Endothelial cell of umbilical vein (primary cell): Measurements from ENCODE around the gene OPCML. TPM values are rescaled to one million over a fixed set of nuclear protein-coding genes. Genes with fewer than 3 reads are reported as not detected.

Experiments used
- BruUV-seq: library from RNA; stranded (reverse); fragments of 400-500 nt; replicated peaks from 2 replicates; lab custom pipeline; 2021; lab: Mats Ljungman, UMichigan
- CTCF ChIA-PET: fragments of 300-600, 350-600 bp; sonication (Branson Sonifier 250); formaldehyde crosslinking; loops from one replicate; lab custom pipeline; 2021; ENCODE audit warnings: antibody characterized with exemption, inconsistent platforms; lab: Charles Lee
- POLR2A ChIA-PET: fragments of 300-600, 350-600 bp; sonication (Branson Sonifier 250); formaldehyde crosslinking; loops from one replicate; lab custom pipeline; 2021; ENCODE audit warnings: antibody characterized with exemption, inconsistent platforms; lab: Charles Lee
- DNase-seq: peaks from one replicate; pipeline ENCODE4 v3.0.0-alpha.2; 2011; ENCODE audit warnings: low read depth, low spot score
- FAIRE-seq: peaks from 2 replicates; lab custom pipeline; 2011; peaks lifted over from hg19 to GRCh38; lab: Jason Lieb, UNC
- H2AFZ ChIP-seq: 2 replicates; pipeline ENCODE4 v1.6.0; 2012; ENCODE audit warnings: low read depth, low read length, control low read depth, inconsistent platforms
- H3K27ac ChIP-seq: 2 replicates; pipeline ENCODE4 v1.5.1; 2011; ENCODE audit warnings: low read depth, mild to moderate bottlenecking, control low read depth, low read length, moderate library complexity; ENCODE audit not compliant: insufficient read depth
- H3K27me3 ChIP-seq, 2 experiments: 2 replicates each; pipeline versions ENCODE4 v1.6.0 to v1.6.1; 2011; ENCODE audit warnings: low read length in 2 of 2, mixed read lengths in 1 of 2; ENCODE audit not compliant: control insufficient read depth in 2 of 2, insufficient read depth in 2 of 2
- H3K36me3 ChIP-seq, 2 experiments: 2 replicates in 1 of 2; 3 replicates in 1 of 2; pipeline ENCODE4 v1.5.1; 2011; ENCODE audit warnings: low read length in 2 of 2, mild to moderate bottlenecking in 1 of 2, moderate library complexity in 1 of 2; ENCODE audit not compliant: control insufficient read depth in 2 of 2, insufficient read depth in 2 of 2; ENCODE audit errors: extremely low read depth in 1 of 2
- H3K4me1 ChIP-seq: 3 replicates; pipeline ENCODE4 v1.5.1; 2011; ENCODE audit warnings: mild to moderate bottlenecking, low read length; ENCODE audit not compliant: control insufficient read depth, insufficient read depth; ENCODE audit errors: extremely low read depth
- H3K4me2 ChIP-seq: 2 replicates; pipeline ENCODE4 v1.6.1; 2011; ENCODE audit warnings: low read length, control low read depth, mixed read lengths; ENCODE audit not compliant: insufficient read depth
- H3K4me3 ChIP-seq, 3 experiments: fragments of 200-600 bp in 1 of 3; sonication (generic), shearing (Covaris generic) in 1 of 3; replicated peaks in 1 of 3; 2 replicates each; pipeline ENCODE4 v1.5.1; 2011 to 2016; ENCODE audit warnings: control low read depth in 3 of 3, low read length in 3 of 3, mild to moderate bottlenecking in 2 of 3, inconsistent platforms in 1 of 3, low read depth in 1 of 3, moderate library complexity in 1 of 3; ENCODE audit not compliant: insufficient read depth in 1 of 3
- H3K79me2 ChIP-seq: 2 replicates; pipeline ENCODE4 v1.6.0; 2012; ENCODE audit warnings: low read length, inconsistent platforms; ENCODE audit not compliant: control insufficient read depth, insufficient read depth
- H3K9ac ChIP-seq: replicated peaks from 2 replicates; pipeline ENCODE3; 2011; ENCODE audit warnings: low read length, control low read depth; ENCODE audit not compliant: insufficient read depth; ENCODE audit errors: extremely low read depth
- H3K9me1 ChIP-seq: replicated peaks from 3 replicates; pipeline ENCODE4 v1.6.0; 2011; ENCODE audit warnings: mild to moderate bottlenecking, low read length; ENCODE audit not compliant: control insufficient read depth, insufficient read depth; ENCODE audit errors: extremely low read depth
- H3K9me3 ChIP-seq: replicated peaks from 2 replicates; pipeline ENCODE4 v1.5.1; 2012; ENCODE audit warnings: low read length, inconsistent platforms; ENCODE audit not compliant: control insufficient read depth, insufficient read depth
- H4K20me1 ChIP-seq: replicated peaks from 2 replicates; pipeline ENCODE3; 2011; ENCODE audit warnings: mild to moderate bottlenecking, low read length; ENCODE audit not compliant: control insufficient read depth, insufficient read depth; ENCODE audit errors: extremely low read depth
- CTCF ChIP-seq, 2 donors: IDR thresholded peaks; 1 replicate in 1 of 2; 2 replicates in 1 of 2; pipeline ENCODE4 v1.5.1; 2011; ENCODE audit warnings: low read length in 2 of 2, mild to moderate bottlenecking in 2 of 2, moderate library complexity in 2 of 2, control low read depth in 1 of 2, inconsistent platforms in 1 of 2, low read depth in 1 of 2; ENCODE audit not compliant: insufficient read depth in 1 of 2; ENCODE audit errors: extremely low read depth in 1 of 2
- EZH2 ChIP-seq: IDR thresholded peaks from 2 replicates; pipeline ENCODE4 v1.6.1; 2012; ENCODE audit warnings: borderline replicate concordance, low read depth, mild to moderate bottlenecking, moderate library complexity, low read length, inconsistent platforms; ENCODE audit not compliant: severe bottlenecking
- FOS ChIP-seq: IDR thresholded peaks from 2 replicates; pipeline ENCODE4 v1.6.1; 2011; ENCODE audit warnings: mild to moderate bottlenecking, low read length, moderate library complexity, borderline replicate concordance; ENCODE audit not compliant: insufficient read depth
- GATA2 ChIP-seq: IDR thresholded peaks from 2 replicates; pipeline ENCODE4 v1.7.0; 2011; ENCODE audit warnings: low read depth, mild to moderate bottlenecking, moderate library complexity, mixed read lengths, low read length; ENCODE audit not compliant: insufficient read length, insufficient read depth
- JUN ChIP-seq: IDR thresholded peaks from 2 replicates; pipeline ENCODE4 v1.6.1; 2011; ENCODE audit warnings: borderline replicate concordance, low read depth; ENCODE audit not compliant: insufficient read length, insufficient read depth
- MAX ChIP-seq: IDR thresholded peaks from 2 replicates; pipeline ENCODE4 v1.6.1; 2011; ENCODE audit not compliant: insufficient read depth, insufficient read length
- MYC ChIP-seq: IDR thresholded peaks from one replicate; pipeline ENCODE4 v1.6.1; 2011; ENCODE audit warnings: mild to moderate bottlenecking, low read depth, low read length
- POLR2A ChIP-seq: IDR thresholded peaks from 2 replicates; pipeline ENCODE4 v1.6.1; 2012; ENCODE audit warnings: low read depth, mild to moderate bottlenecking, control low read depth, low read length
- POLR2AphosphoS5 ChIP-seq: IDR thresholded peaks from 2 replicates; pipeline ENCODE4 v1.6.1; 2012; ENCODE audit warnings: low read depth, mild to moderate bottlenecking, control low read depth, low read length, moderate library complexity; ENCODE audit not compliant: insufficient read depth
- dilution Hi-C: fragments of 300-500 bp; cut with MboI; formaldehyde crosslinking; loops from one replicate; pipeline ENCODE4 v1.15.0; 2019; ENCODE audit warnings: low sequenced_read_pairs; ENCODE audit not compliant: extremely low pct_ligation_motif_present
- intact Hi-C: fragments of 100-400 bp; cut with micrococcal nuclease; formaldehyde crosslinking; loops from one replicate; pipeline ENCODE4 v1.10.0; 2022
- polyA plus RNA-seq, 4 experiments: library from polyadenylated mRNA; depleted of rRNA in 3 of 4; stranded (reverse) in 3 of 4; unstranded in 1 of 4; fragments of >200 nt; gene quantifications; 2 replicates each; pipeline versions ENCODE4 v1.2.1 to v1.2.3, GENCODE V29; 2011 to 2012; ENCODE audit warnings: missing spikeins in 1 of 4
- total RNA-seq: library from RNA; stranded (reverse); gene quantifications from 2 replicates; pipeline ENCODE4 v1.2.3, GENCODE V29; 2021

OPCML gene
- total and polyA plus RNA-seq, 2 donors (not counting 3 experiments of a cell fraction or from before 2014, with no cell fraction given) = not detected

GRCh38 chr11:133302056-133302455 lies 230.2 kb downstream of the OPCML start:
- no TSS peak for BruUV-seq
- CTCF ChIA-PET = no interaction called here
- Histone ChIP-seq H3K9me1 (no peaks in the 10 kb centered on the region), H3K27ac (no peak overlapping the region), H3K36me3 (no peaks in the 10 kb centered on the region), H3K9ac (no peak overlapping the region), H3K4me3 (no peak overlapping the region), H4K20me1 (no peaks in the 10 kb centered on the region), H2AFZ (no peak overlapping the region), H3K79me2 (no peaks in the 10 kb centered on the region), H3K27me3 (no peaks in the 10 kb centered on the region), H3K9me3 (peaks cover 6% of the 10 kb centered on the region), H3K4me2 (no peak overlapping the region), H3K4me1 (no peaks in the 10 kb centered on the region)
- intact Hi-C loops = no loop called here
- dilution Hi-C loops = no loop called here
- POLR2A ChIA-PET = no interaction called here
- DNase-seq (no peak), FAIRE-seq (no peak)
- no peak for TF ChIP-seq MAX
- no peak for TF ChIP-seq JUN
- TF ChIP-seq GATA2 = no peak
- TF ChIP-seq POLR2A = no peak
- TF ChIP-seq MYC = no peak

GRCh38 chr11:133300666-133301065 lies 231.6 kb downstream of the OPCML start:
- TF ChIP-seq CTCF (IDR thresholded peaks at IDR 0.05; ENCODE audit: extremely low read depth in 1 of 2, insufficient read depth in 1 of 2, low read depth in 1 of 2, low read length in 2 of 2) (no peak), EZH2 (no peak), FOS (no peak), JUN (no peak), POLR2A (no peak), POLR2AphosphoS5 (no peak), GATA2 (no peak)
- no TSS peak for BruUV-seq
- FAIRE-seq = no peak
- dilution Hi-C loops = no loop called here
- no peaks in the 10 kb centered on the region for H3K79me2 ChIP-seq
- no peak for DNase-seq
- CTCF ChIA-PET = no interaction called here
- H3K27me3 ChIP-seq = no peaks in the 10 kb centered on the region
- intact Hi-C loops = no loop called here
- H3K27ac ChIP-seq = no peak overlapping the region
- H3K36me3 ChIP-seq = no peaks in the 10 kb centered on the region
- no peak overlapping the region for H3K4me3 ChIP-seq
- H2AFZ ChIP-seq = no peak overlapping the region
- no peak overlapping the region for H3K9ac ChIP-seq
- H3K4me2 ChIP-seq = no peak overlapping the region
- H3K9me3 ChIP-seq = peaks cover 3% of the 10 kb centered on the region
- POLR2A ChIA-PET = no interaction called here
- H3K9me1 ChIP-seq = no peaks in the 10 kb centered on the region
- no peaks in the 10 kb centered on the region for H3K4me1 ChIP-seq
- no peaks in the 10 kb centered on the region for H4K20me1 ChIP-seq
